ENCODE results near the gene PAK4. TPM values are rescaled to one million over a fixed set of nuclear protein-coding genes. Genes with fewer than 3 reads are reported as not detected.

PAK4 gene
- total RNA-seq (10 to 100 TPM in 8 of 9 donors, 1 to 10 TPM in 1; 7.5 to 61.0 (median 20.1) TPM), polyA plus RNA-seq (10 to 100 TPM in 2 of 3 donors, 1 to 10 TPM in 1; 7.2 to 33.1 (median 27.5) TPM)
- long read RNA-seq, donor 1, partial matches to known transcripts: 9 of 10 reads
- long read RNA-seq, donor 1, other reads (novel, unspliced or antisense): 0 of 10 reads
- long read RNA-seq, donor 2, partial matches to known transcripts: 0 of 7 reads
- long read RNA-seq, donor 2, other reads (novel, unspliced or antisense): 5 of 7 reads
- long read RNA-seq, donor 3, partial matches to known transcripts: 0 of 2 reads
- long read RNA-seq, donor 3, other reads (novel, unspliced or antisense): 0 of 2 reads
- long read RNA-seq, donor 4, partial matches to known transcripts: 0 of 2 reads
- long read RNA-seq, donor 4, other reads (novel, unspliced or antisense): 1 of 2 reads
- long read RNA-seq, donor 5, transcript PAK4-202 (9 exons, 2,739 nt): major isoform, 7 of 84 reads
- long read RNA-seq, donor 5, partial matches to known transcripts: 4 of 84 reads
- long read RNA-seq, donor 5, other reads (novel, unspliced or antisense): 70 of 84 reads
- long read RNA-seq, donor 6, partial matches to known transcripts: 1 of 3 reads
- long read RNA-seq, donor 6, other reads (novel, unspliced or antisense): 2 of 3 reads
- long read RNA-seq, donor 7, partial matches to known transcripts: 0 of 1 reads
- long read RNA-seq, donor 7, other reads (novel, unspliced or antisense): 0 of 1 reads
- long read RNA-seq, donor 8, partial matches to known transcripts: 22 of 25 reads
- long read RNA-seq, donor 8, other reads (novel, unspliced or antisense): 0 of 25 reads
- long read RNA-seq, donor 9, partial matches to known transcripts: 0 of 2 reads
- long read RNA-seq, donor 9, other reads (novel, unspliced or antisense): 0 of 2 reads
- long read RNA-seq, donor 10, partial matches to known transcripts: 0 of 7 reads
- long read RNA-seq, donor 10, other reads (novel, unspliced or antisense): 5 of 7 reads

GRCh38 chr19:39125554-39126311 lies at the start of gene PAK4:
TSS of gene PAK4 (plus strand) at chr19:39125786. CDS start at chr19:39169554, 43,768 bp downstream.
- no peaks in the 10 kb centered on the region for H3K36me3 ChIP-seq (replicated peaks in 1 of 2)
- H3K9me3 ChIP-seq (replicated peaks in 1 of 3): no peaks in the 10 kb centered on the region
- peak within 1 kb of the TSS; percentile 66 to 98 (median 87) for H3K4me3 ChIP-seq
- intact Hi-C loops (cut with DNase I): loop anchor here in 1 of 2 donors (5.0 kb wide), 2 partner anchors 62 to 202 kb away; no protein-coding TSS in a partner anchor
- H3K27me3 ChIP-seq: no peaks in the 10 kb centered on the region
- peak; percentile 97 to 99 (median 98) for DNase-seq
- 1% methylated on average over 37 to 64 of the region's 64 CpGs for WGBS, 4 donors
- H3K27ac ChIP-seq: peak within 1 kb of the TSS; percentile 30 to 82 (median 57)
- peaks cover 18 to 40% of the 10 kb centered on the region in 2 donors for H3K4me1 ChIP-seq (replicated peaks in 1 of 2)
- TF ChIP-seq POLR2A (IDR thresholded peaks at IDR 0.05) (peak; percentile 29 to 46), CTCF (IDR thresholded peaks at IDR 0.05) (no peak)

- no peaks in the 10 kb centered on the region for H3K4me1 ChIP-seq (replicated peaks in 1 of 2)
- no peaks in the 10 kb centered on the region for H3K9me3 ChIP-seq (replicated peaks in 1 of 3)
- intact Hi-C loops (cut with DNase I): no loop called here
- H3K27me3 ChIP-seq: peaks cover 9% of the 10 kb centered on the region
- no peaks in the 10 kb centered on the region for H3K36me3 ChIP-seq (replicated peaks in 1 of 2)
- no peak for DNase-seq
- 74 to 79% (median 76%) methylated on average over 11 of the region's 11 CpGs for WGBS, 4 donors
- TF ChIP-seq CTCF (IDR thresholded peaks at IDR 0.05) (no peak), POLR2A (IDR thresholded peaks at IDR 0.05) (no peak)
- no peak overlapping the region for H3K4me3 ChIP-seq
- no peak overlapping the region for H3K27ac ChIP-seq
These were observed 48.3 kb upstream of the PAK4 start for GRCh38 chr19:39077323-39077722.

GRCh38 chr19:39078436-39079200 lies 47.0 kb upstream of the PAK4 start:
- H3K9me3 ChIP-seq (replicated peaks in 1 of 3): no peaks in the 10 kb centered on the region
- 60 to 62% (median 62%) methylated on average over 7 of the region's 7 CpGs for WGBS, 4 donors
- no peak overlapping the region for H3K4me3 ChIP-seq
- H3K4me1 ChIP-seq (replicated peaks in 1 of 2): no peaks in the 10 kb centered on the region
- intact Hi-C loops (cut with DNase I): no loop called here
- TF ChIP-seq POLR2A (IDR thresholded peaks at IDR 0.05) (no peak), CTCF (IDR thresholded peaks at IDR 0.05) (no peak)
- peaks cover 21% of the 10 kb centered on the region for H3K27me3 ChIP-seq
- H3K36me3 ChIP-seq (replicated peaks in 1 of 2): no peaks in the 10 kb centered on the region
- DNase-seq: no peak
- H3K27ac ChIP-seq: no peak overlapping the region
